ENCODE measurements around the gene CHAC1.

- no peak for TF ChIP-seq CTCF (IDR thresholded peaks at IDR 0.05; ENCODE audit: insufficient read depth, low read length)
- TF ChIP-seq REST (IDR thresholded peaks at IDR 0.05; ENCODE audit: insufficient replicate concordance, low read depth) = no peak
- no peak for TF ChIP-seq POLR2AphosphoS5 (IDR thresholded peaks at IDR 0.05; ENCODE audit: low read depth)
- no peak for TF ChIP-seq SPI1 (IDR thresholded peaks at IDR 0.05; ENCODE audit: borderline replicate concordance, low read depth)
- TF ChIP-seq GABPA (IDR thresholded peaks at IDR 0.05; ENCODE audit: low read depth) = no peak
These were observed 37.6 kb upstream of the CHAC1 start for GRCh38 chr15:40915679-40916078.

Measured in HL-60 (cell line).